Osteocyte (in vitro differentiated cells): ENCODE results near the gene TPPP. TPM values are rescaled to one million over a fixed set of nuclear protein-coding genes. Genes with fewer than 3 reads are reported as not detected.

Source experiments
- DNase-seq: peaks from one replicate; pipeline ENCODE4 v3.0.0; 2021; ENCODE audit warnings: mixed read lengths; ENCODE audit not compliant: unreplicated experiment; ENCODE audit errors: extremely low spot score
- H3K27ac Mint-ChIP-seq: one replicate; pipeline ENCODE4 v1.8.0; 2021; ENCODE audit warnings: mild to moderate bottlenecking, mixed read lengths; ENCODE audit not compliant: unreplicated experiment
- H3K27me3 Mint-ChIP-seq: one replicate; pipeline ENCODE4 v1.8.0; 2021; ENCODE audit warnings: mixed read lengths; ENCODE audit not compliant: unreplicated experiment
- H3K36me3 Mint-ChIP-seq: one replicate; pipeline ENCODE4 v1.8.0; 2021; ENCODE audit warnings: mixed read lengths; ENCODE audit not compliant: unreplicated experiment
- H3K4me1 Mint-ChIP-seq: one replicate; pipeline ENCODE4 v1.8.0; 2021; ENCODE audit warnings: mixed read lengths; ENCODE audit not compliant: unreplicated experiment
- H3K4me3 Mint-ChIP-seq: one replicate; pipeline ENCODE4 v1.8.0; 2021; ENCODE audit warnings: mild to moderate bottlenecking, moderate library complexity, mixed read lengths; ENCODE audit not compliant: unreplicated experiment
- H3K9me3 Mint-ChIP-seq: one replicate; pipeline ENCODE4 v1.8.0; 2021; ENCODE audit warnings: mixed read lengths; ENCODE audit not compliant: unreplicated experiment
- total RNA-seq: library from RNA; stranded (reverse); gene quantifications from 2 replicates; pipeline ENCODE4 v1.2.1, GENCODE V29; 2021
- TF ChIP-seq, protein P1 (sequence below): fragments of 200-600 bp; sonication (generic); IDR thresholded peaks from 2 replicates; pipeline ENCODE4 v1.5.0; 2021; ENCODE audit warnings: antibody characterized with exemption, mild to moderate bottlenecking, moderate library complexity

Gene TPPP
- total RNA-seq, 1 donor from 2014 or later: 0.16 TPM

- no peak overlapping the region for H3K27ac Mint-ChIP-seq
- TF ChIP-seq, protein P1, sequence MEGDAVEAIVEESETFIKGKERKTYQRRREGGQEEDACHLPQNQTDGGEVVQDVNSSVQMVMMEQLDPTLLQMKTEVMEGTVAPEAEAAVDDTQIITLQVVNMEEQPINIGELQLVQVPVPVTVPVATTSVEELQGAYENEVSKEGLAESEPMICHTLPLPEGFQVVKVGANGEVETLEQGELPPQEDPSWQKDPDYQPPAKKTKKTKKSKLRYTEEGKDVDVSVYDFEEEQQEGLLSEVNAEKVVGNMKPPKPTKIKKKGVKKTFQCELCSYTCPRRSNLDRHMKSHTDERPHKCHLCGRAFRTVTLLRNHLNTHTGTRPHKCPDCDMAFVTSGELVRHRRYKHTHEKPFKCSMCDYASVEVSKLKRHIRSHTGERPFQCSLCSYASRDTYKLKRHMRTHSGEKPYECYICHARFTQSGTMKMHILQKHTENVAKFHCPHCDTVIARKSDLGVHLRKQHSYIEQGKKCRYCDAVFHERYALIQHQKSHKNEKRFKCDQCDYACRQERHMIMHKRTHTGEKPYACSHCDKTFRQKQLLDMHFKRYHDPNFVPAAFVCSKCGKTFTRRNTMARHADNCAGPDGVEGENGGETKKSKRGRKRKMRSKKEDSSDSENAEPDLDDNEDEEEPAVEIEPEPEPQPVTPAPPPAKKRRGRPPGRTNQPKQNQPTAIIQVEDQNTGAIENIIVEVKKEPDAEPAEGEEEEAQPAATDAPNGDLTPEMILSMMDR: no peak
- H3K4me1 Mint-ChIP-seq: no peaks in the 10 kb centered on the region
- H3K27me3 Mint-ChIP-seq: no peaks in the 10 kb centered on the region
- peaks cover 2% of the 10 kb centered on the region for H3K36me3 Mint-ChIP-seq
- H3K4me3 Mint-ChIP-seq: no peak overlapping the region
- DNase-seq: no peak
- no peaks in the 10 kb centered on the region for H3K9me3 Mint-ChIP-seq
These were observed 41.1 kb downstream of the TPPP start for GRCh38 chr5:652023-652515.

GRCh38 chr5:651296-652022, 41.7 kb downstream of the TPPP start:
- Mint-ChIP-seq H3K27ac (no peak overlapping the region), H3K36me3 (peaks cover 2% of the 10 kb centered on the region), H3K4me3 (no peak overlapping the region), H3K4me1 (no peaks in the 10 kb centered on the region), H3K27me3 (no peaks in the 10 kb centered on the region), H3K9me3 (no peaks in the 10 kb centered on the region)
- DNase-seq: no peak
- TF ChIP-seq, protein P1: no peak

GRCh38 chr5:647727-648126, 45.4 kb downstream of the TPPP start:
- no peak overlapping the region for H3K27ac Mint-ChIP-seq

DNA sequence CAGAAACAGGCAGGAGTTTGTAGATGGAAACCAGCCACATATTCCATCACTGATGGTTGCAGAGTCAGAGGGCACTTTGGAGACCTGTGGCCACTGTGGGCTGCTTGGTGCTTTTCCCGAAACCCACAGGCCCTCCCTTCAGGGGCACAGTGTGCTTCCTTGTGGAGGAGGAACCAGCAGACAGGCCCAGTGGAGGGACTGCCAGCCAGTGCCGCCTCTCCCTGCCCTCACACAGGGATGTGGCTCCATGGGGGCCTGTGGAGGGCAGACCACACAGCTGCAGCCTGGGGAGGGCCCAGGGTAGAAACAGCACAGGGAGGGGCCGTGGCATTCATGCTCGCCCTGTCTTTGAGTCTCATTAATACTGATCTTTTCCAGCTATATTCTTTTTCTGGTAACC, 45.8 kb downstream of the TPPP start:
- TF ChIP-seq, protein P1: no peak
- no peaks in the 10 kb centered on the region for H3K27me3 Mint-ChIP-seq
- no peak overlapping the region for H3K4me3 Mint-ChIP-seq
- peaks cover 7% of the 10 kb centered on the region for H3K4me1 Mint-ChIP-seq
- H3K9me3 Mint-ChIP-seq: no peaks in the 10 kb centered on the region
- no peak overlapping the region for H3K27ac Mint-ChIP-seq
- H3K36me3 Mint-ChIP-seq: peaks cover 4% of the 10 kb centered on the region
- DNase-seq: no peak

More at GRCh38 chr5:647727-648126, 45.4 kb downstream of the TPPP start:
- Mint-ChIP-seq H3K27me3 (no peaks in the 10 kb centered on the region), H3K4me3 (no peak overlapping the region), H3K9me3 (no peaks in the 10 kb centered on the region), H3K4me1 (peaks cover 7% of the 10 kb centered on the region), H3K36me3 (peaks cover 4% of the 10 kb centered on the region)
- TF ChIP-seq, protein P1: no peak
- DNase-seq: no peak

DNA sequence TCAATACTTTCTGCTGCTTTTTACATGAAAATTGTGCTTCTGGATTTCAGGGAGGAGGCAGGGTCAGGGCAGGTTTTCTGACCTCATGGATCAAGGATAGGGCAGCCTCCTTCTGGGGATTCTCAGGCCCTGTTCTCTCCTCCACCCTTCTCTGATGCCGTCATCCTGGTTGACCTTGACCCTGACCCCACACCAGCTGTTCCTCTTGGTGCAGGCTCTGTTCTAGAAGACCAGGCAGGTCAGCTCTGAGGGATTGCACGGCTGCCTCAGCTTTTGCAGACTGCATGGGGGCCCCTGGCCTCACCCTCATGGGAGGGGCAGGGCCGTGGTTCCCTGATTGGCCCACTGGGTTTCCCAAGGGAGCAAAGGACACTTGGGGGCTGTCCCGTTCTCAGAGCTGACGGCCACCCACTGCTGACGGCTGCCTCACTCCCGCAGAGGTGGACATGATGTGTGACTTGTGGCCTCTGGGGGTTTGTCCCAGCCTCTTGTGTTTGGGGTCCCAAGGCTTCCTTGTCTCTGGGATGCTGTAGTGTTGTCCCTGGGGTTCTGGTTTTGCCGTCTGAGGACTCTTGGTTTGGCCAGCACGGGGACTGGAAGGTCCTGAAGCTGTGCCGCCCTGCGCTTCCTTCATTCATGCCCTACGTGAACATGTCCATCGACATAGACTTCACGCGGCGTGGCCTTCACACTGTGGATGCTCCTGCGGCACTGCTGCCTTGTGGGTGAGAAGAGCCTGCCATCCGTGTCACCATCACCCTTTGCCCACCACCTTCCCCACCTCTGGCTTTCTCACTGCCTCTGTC, 46.6 kb downstream of the TPPP start:
- H3K27ac Mint-ChIP-seq: no peak overlapping the region
- no peaks in the 10 kb centered on the region for H3K9me3 Mint-ChIP-seq
- no peaks in the 10 kb centered on the region for H3K27me3 Mint-ChIP-seq
- H3K4me1 Mint-ChIP-seq: peaks cover 7% of the 10 kb centered on the region
- TF ChIP-seq, protein P1: no peak
- H3K36me3 Mint-ChIP-seq: peaks cover 4% of the 10 kb centered on the region
- H3K4me3 Mint-ChIP-seq: no peak overlapping the region
- no peak for DNase-seq
